Smooth muscle cell of the brain vasculature (primary cell): ENCODE measurements around the gene CDCA4.

Experiments
- DNase-seq: peaks from one replicate; pipeline ENCODE4 v3.0.0-alpha.2; 2012; ENCODE audit warnings: low read depth, low spot score

The CDCA4 gene

DNA sequence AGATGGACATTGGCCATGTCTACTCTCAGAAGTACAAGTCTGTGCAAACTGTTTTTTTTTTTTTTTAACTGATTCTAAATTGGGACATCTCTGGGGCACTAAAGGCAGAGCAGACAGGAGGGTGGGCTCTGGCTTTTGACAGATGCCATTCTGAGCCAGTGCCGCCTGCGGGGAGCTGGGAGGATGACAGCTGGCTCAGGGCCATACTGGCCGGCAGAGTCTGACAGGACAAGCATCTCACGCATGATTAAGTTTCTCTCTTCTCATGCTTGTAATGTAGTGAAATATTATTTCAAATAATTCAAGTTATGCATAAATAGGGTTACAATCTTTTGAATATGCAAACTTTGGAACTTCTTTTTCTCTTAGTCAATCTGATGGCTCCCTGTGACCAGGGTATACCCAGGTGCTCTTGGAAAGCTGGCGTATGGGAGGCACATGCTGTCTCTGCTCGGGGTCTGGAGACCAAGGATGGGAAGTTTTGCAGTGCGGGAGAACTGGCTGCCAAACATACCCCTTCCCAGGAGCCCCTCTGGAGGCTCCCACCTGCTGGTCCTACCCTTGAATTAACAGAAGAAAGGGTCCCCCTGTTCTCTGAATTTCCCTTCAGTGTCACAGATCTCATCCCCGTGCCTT lies 7.6 kb downstream of the CDCA4 start:
- DNase-seq, result no peak

DNA sequence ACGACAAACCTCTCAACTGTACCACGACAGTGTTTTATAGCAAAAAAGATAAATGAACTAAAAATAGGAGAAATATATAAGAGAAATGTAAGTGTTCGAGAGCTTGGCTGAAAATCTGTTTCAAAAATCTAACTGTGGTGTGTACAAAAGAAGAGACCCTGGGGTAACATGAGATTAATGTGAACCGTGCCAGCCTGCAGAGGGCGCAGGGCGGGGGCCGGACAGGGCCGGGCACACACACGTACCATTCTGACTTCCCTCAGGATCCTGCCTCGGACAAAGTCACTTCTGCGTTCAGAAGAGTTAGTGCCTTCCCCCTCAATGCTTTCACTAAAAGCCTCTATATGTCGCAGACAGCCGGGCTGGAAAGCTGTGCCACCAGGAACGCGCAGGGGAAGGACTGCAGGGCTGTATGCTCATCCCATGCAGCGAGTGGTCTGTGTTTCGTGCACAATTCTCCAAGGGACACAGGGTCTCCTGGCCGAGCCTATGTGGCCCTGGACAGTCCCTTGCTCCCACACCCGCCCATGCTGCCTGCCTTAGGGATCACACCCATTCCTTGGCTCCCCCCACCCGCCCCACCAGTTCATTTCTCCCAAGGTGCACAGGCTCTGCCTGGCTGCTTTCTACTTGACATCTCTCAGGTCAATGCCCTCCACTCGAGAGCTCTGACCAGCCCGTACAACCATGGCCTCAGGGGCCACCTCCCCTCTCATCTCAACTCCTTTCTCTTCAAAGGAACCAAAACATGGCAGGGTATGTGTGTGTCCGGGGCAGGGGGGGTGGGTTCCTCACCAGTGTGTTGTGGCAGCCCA lies 8.5 kb downstream of the CDCA4 start:
- DNase-seq, result no peak

DNA sequence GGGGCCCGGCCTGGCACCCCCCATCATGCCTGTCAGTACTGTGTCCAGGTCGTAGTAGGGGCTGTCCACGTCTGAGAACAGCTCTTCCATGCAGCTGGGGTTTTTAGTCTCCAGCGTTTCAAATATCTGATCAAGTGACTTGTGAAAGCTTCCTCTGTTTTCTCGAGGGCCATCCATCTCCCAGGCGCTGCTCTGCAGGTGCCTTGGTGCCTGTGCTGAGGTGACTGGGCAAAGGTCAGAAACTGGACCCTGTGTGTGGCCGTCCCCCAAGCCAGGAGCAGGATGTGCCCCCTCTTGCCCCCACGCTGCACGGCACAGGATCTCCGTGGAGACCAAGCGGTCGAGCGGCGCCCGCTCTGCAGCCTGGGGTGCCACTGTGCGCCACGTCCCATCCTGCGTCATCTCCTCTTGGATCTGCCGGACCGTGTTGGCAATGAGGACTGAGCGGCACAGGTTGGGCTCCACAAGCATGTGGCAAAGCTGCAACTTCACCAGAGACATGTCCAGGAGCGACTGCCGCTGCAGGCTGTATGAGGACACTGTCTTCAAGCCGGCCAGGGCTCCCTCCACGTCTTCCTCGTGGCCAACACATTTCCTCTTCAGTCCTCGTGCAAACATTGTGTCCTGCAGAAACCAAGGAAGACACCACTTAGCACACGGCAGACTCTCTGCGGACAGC lies 9.4 kb downstream of the CDCA4 start:
- DNase-seq, result no peak

DNA sequence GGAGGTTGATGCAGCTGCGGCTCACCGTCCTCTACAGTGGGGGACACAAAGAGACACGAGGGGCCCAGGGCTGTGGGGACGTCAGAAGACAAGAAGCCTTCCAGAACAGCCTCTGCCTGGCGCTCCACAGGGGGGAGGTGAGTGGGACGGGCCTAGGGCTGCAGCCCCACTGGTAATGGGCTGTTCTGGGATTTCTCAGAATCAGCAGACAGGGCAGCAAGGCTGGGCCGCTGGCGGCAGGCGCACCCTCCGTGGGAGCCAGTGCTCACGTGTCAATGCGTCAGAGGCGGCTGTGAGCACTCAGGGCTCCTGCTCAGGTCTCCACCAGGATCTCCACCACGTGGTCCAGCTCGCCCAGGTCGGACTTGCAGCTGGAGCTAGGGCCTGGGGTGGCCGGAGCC lies 10.0 kb downstream of the CDCA4 start:
- no peak for DNase-seq

DNA sequence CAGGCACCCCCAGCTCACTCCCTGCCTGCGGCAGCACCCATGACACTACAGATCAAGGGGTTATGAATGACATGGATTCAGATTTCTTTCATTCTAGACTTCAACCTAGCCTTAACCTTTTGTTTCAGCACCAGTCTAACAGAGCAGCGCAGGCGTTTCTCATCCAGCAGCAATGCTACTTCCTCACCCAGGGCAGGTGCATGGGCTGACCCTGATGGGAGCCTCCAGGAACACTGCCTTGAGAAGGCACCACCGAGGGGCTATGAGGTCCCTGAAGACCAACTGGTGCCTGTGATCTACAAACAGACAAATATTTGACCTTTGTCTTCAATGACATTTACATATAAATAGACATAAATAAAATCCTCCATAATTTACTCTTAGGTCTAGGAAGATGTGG lies 10.8 kb downstream of the CDCA4 start:
- DNase-seq, result no peak

DNA sequence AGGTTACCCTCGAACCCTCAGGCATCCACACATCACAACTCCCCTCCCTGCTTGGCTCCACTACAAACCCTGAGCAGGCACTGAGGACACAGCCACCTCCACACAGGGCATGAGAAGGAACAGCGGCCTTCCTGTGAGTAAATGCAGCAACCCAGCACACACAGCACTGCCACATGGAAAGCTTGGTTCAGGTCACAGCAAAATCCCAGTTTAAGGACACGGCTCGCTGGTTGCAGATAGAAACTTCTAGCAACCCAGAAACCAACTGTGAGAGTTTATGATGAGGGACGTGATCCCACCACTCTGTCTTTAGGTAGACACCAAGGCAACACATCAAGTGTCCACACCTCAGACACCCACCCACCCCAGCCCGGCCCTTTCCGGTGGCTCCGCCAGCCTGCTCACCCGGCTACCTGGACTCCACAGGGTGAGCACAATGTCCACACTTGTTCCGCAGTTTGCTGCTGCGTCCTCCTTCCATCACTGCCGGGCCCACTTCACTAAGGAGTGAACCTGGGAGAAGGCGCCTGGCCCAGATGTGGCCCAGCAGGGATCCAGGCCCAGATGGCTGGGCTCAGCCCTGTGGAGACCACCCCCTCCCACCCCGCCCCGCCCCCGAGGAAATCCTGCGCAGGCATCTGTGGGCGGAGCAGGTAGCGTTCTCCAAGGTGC lies 13.2 kb downstream of the CDCA4 start:
- no peak for DNase-seq

DNA sequence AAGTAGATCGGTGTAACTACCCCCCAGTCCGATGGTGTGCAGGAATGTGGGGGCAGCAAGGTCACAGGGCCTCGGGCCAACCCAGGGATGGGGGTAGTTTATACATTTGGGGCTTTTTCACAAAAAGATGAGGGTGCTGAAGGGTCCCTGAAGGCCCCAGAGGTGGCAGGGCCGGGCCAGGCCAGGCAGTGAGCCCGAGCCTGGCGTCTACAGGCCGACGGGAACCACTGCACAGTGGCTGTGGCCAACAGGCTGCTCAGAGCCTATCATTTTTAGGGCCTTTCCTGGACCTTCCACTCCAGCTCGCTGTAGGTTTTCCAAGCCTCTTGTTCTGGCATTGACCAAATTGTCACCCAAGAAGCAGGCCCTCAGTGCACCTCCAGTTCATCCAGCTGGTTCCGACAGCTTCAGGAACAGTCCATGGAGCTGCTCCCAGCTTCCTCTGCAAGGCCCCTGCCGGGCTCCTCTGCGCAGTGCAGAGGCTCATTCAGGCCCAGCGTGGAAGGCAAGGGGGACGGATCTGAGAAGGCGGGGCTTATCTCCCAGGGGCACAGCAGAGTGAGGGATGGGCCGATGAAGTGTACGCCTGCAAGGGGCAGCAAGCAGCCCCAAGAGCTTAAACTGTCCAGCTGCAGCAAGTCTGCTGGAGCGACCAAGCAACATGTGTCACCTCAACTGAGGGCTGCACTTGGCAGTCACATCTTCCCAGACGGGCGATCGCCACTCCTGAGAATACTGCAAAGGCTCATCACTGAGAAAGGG lies 13.9 kb downstream of the CDCA4 start:
- no peak for DNase-seq

DNA sequence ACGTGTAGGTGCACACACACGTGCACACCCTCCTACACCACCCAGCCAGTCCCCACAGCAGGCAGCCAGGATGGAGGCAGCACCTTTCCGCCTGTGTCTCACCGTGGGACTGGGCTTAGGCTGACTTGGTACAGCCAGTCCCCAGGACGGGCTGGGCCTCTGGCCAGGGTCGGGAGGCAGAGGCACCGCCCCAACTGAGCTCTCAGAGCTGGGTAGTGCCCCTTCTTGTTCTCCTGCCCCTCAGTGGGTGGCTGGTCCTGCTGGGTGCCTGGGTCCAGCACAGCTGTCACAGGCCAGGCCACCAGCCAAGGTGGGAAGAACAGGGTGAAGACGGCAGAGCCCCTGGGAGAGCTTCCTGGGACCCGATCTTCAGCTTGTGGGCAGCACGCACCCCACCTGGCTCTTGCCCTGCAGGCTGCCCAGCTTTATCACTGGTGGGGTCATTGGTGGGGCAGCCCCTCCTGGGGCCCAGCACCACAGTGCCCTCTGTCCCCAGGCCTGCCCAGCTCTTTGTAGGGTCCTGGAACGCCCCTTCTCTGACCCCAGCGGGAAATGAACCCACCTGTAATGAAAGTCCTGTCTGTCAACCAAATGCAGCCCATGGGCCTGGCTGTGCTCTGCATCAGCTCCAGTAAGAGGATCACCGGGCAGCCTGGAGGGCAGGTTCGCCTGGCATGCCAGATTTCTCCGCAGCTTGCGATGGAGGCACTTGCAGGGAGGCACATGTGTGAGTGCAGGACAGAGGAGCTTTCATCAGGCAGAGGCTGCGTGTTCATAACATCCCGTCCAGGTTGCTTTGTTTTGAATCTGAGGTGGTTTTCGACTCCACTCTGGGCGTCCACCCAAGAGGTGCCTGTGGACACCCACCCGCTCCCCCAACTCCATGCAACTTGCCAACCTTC lies 14.7 kb downstream of the CDCA4 start:
- no peak for DNase-seq

DNA sequence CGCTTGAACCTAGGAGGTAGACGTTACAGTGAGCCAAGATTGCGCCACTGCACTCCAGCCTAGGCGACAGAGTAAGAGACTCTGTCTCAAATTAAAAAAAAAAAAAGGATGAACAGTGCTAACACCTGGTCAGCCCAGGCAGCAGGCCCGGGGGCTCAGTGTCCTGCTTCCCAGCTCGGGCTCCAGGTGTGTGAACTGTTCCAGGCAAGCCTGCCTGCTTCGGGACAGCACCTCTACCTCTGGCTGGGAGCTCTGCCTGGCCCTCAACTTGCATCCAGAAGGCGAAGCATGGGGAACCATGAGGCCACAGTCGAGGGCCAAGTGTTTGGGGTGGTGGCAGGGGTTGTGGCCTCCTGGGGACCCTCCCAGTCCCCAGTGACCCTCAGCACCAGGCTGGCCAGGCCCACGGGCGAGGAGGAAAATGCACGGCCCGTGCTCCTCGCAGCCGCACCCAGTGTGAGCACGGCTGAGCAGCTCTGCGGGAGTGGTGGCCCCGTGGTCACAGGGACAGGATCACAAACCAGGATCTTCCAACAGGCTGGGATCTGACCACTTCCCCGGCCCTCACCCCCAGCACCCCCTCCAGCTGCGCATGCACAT lies 15.5 kb downstream of the CDCA4 start:
- DNase-seq, result no peak

DNA sequence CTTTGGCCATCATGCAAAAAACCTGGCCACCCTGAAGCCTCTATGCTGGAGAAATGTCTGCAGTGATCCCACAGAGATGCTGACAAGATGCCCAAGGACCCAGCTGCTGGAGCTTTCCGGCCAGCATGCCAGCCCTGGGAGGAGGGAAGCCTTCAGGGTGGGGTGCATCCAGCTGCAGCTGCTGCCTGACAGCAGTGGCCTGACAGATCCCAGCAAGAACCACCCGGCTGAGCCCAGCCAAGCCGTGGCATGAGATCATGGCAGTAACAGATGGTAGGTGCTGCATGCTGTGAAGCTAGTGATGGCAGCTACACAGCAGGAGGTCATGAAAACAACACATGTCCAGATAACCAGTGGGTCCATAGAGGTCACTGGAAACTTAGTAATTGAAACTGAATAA lies 21.5 kb downstream of the CDCA4 start:
- DNase-seq, result no peak

DNA sequence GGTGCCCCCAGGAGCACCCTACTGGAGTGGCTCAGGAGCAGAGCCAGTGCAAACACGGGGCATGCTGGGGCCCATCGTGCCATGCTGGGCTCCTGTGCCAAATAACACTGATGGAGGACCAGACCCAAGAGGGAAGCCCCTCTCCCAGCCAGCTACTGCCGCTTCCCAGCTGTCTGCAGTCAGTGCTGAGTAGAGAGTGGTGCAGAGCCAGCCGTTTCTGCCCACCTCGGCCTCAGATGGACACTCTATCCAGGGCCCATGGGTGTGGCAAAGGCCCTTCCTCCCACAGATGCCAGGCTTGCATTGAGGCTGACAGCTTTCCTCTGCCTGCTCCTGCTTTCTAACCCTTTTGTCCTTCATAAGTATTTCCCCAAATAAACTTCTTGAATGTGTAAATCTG lies 22.1 kb downstream of the CDCA4 start:
- DNase-seq, result no peak

DNA sequence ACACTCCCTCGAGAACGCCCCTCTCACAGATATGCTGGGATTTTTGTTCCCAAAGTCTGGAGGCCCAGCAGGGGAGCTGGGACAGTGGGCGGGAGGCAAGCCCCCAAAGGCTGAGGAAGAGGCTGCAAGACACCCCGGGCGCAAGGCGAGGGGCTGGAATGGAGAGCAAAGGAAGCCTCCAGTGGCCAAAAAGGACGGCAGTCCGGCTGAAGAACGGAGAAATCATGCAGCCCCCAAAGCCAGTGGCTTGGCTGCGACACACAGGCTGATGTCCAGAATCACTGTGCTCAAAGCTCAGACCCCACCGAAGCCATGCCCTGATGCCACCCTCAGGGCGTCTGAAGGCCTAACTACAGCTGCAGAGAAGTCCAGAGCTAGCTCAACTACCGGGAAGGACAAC lies 24.4 kb downstream of the CDCA4 start:
- no peak for DNase-seq

DNA sequence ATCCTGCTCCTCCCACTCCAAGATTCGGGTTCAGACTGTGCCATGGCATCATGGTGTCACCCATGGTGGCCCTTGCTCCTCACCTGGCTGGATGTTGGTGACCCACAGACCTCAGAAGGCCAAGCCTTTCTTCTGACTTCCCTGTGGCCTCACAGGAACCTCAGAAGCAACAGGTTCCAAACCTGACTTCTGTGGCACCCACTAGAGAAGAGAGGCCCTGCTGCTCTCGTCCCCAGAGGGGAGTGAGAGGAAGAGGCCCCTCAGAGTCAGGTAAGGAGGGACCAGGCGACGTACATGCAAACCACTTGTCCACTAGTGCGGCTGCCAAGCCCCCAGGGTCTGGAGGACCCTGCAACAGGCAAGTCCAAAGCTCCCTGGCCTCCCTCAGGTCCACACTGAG lies 24.9 kb downstream of the CDCA4 start:
- no peak for DNase-seq

DNA sequence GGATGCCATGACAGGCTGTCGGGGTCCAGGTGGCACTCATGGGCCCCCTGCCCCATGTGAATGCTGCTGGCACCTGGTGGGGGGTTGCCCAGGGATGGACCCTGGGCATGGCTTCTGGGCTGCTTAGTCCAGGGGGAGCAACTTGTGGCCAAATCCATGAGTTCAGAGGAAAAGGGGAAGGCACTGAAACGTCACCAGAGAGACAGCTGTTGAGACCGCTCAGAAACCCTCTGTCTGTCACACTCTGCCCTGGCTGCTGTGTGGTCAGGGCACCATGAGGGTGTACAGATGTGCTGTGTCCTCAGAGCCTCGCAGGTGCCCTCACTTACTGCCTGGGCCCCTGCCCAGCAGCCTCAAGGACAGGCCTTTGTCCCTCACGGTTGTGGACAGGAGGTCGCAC lies 25.9 kb downstream of the CDCA4 start:
- no peak for DNase-seq

DNA sequence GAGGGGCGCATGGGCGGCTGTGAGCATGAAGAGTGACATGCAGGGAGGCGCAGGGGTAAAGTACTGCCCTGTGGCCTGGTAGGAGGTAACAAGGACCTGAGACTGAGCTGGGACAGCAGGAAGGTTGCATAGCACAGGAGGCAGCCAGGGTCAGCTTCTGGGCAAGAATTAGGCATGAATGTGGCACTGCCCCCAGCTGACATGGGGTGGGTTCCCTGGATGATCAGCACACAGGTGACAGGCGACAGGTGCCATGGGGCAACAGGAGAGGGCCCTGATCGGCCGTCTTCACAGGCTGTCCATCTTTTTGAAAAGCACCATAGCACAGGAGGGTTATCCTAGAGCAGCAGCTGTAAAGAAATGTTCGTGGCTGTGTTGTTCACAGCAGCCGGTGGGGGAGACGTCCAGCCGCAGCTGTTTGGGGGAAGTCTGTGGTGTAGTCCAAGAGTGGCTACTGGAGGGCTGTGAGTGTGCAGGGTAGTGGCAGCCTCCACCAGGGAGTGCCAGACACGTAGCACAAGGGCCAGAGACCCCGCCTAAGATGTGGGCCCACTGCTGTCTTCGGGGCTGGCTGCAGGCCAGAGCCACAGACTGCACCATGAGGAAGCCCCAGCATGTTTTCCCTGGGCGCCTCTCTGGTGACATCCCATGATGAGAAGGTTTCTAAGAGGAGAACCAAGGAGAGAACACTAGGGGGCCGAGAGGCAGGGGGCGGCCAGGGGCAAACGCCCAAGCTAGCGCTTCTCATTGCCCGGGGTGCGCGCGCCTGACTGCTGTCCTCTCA lies 26.9 kb downstream of the CDCA4 start:
- no peak for DNase-seq

DNA sequence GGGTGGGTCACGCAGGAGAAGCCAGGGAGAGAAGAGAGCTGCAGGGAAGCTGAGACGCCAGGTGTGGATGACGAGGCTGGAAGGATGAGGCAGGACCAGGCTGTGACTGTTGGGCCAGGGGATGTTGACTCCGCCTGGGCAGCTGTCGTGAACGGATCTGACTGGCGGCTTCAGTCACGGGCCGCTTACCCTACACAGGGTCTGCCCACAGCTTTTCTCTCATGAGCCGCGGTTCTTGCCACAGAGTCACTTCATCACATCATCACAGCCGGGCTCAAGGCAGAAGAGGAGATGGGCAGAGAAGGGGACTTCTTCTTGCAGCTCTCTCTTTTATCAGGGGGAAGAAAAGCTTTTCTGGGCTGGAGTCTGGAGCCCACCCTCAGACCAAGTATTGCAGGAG lies 27.6 kb downstream of the CDCA4 start:
- DNase-seq, result no peak

DNA sequence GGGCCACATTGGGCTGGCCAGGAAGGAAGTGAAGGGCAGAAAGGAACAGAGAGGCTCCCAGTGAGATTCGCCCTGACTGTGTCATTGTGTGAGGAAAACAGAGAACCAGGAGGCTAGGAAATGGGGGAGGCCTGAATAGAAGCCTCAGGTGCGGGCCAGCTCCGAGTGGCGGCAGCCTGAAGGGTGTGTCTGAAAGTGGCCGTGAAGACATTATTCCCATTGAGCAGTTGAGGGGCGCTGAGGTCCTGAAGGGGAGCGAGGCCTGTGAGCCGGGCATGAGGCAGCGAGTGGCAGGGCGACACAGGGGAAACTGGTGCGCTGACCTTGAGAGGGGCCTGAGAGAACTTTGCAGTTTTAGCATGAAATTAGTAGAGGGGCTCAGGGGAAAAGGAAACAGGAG lies 28.4 kb downstream of the CDCA4 start:
- DNase-seq, result no peak

DNA sequence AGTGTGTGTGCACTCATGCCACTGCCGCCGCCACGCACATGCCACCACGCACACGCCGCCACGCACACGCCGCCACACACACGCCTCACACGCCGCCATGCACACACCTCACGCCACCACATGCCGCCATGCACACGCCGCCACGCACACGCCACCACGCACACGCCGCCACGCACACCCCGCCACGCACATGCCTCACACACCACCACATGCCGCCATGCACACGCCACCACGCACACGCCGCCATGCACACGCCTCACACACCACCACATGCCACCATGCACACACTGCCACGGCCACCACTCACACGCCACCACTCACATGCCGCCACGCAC lies 29.0 kb downstream of the CDCA4 start:
- no peak for DNase-seq

DNA sequence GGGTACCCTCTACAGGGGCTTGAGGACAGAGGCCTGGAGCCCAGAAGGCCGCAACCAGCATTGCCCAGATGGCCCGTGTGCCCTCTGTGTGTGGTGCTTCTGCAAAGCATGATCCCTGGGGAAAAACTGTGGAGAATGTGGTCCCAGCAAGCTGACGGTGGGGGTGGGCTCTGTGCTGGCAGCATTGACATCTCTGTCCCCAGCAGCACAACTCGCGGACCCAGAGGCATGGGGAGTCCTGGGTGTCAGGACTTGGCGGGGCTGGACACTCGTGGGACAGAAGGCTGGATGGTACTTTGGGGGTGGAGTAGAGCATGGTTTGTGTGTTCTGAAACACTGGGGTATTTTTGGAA lies 31.0 kb downstream of the CDCA4 start:
- no peak for DNase-seq
